Heart right ventricle (tissue), 16 donors: Measurements from ENCODE around the gene PKHD1. TPM values are rescaled to one million over a fixed set of nuclear protein-coding genes. Genes with fewer than 3 reads are reported as not detected.

ENCODE experiments used
- ATAC-seq, 8 donors: fragments of 200-7000 bp; cut with Tn5 transposase; one replicate each; pipeline ENCODE4 v1.9.1; 2020; ENCODE audit warnings: mild to moderate bottlenecking in 8 of 8, moderate library complexity in 8 of 8, moderate number of reproducible peaks in 1 of 8
- DNase-seq, 2 donors: peaks; one replicate each; pipeline ENCODE4 v3.0.0-alpha.2; 2020
- H3K27ac ChIP-seq, 10 donors: fragments of 200-600 bp; sonication (generic) in 2 of 10; one replicate each; pipeline versions ENCODE4 v1.5.0 to v1.8.0; 2020 to 2022; ENCODE audit warnings: mild to moderate bottlenecking in 3 of 10
- H3K27me3 ChIP-seq, 7 donors: fragments of 200-600 bp; one replicate each; pipeline ENCODE4 v1.8.0; 2021 to 2022; ENCODE audit warnings: mild to moderate bottlenecking in 2 of 7
- H3K36me3 ChIP-seq, 9 donors: fragments of 200-600 bp; sonication (generic) in 1 of 9; one replicate each; pipeline versions ENCODE4 v1.5.0 to v1.8.0; 2020 to 2022; ENCODE audit warnings: mild to moderate bottlenecking in 2 of 9
- H3K4me1 ChIP-seq, 9 donors: fragments of 200-600 bp; sonication (generic) in 1 of 9; one replicate each; pipeline versions ENCODE4 v1.5.0 to v1.8.0; 2020 to 2022; ENCODE audit warnings: mild to moderate bottlenecking in 4 of 9
- H3K4me3 ChIP-seq, 10 donors: fragments of 200-600 bp; sonication (generic) in 2 of 10; one replicate each; pipeline versions ENCODE4 v1.5.0 to v1.8.0; 2020 to 2022; ENCODE audit warnings: mild to moderate bottlenecking in 7 of 10, moderate library complexity in 2 of 10
- H3K9me3 ChIP-seq, 11 donors: fragments of 200-600 bp in 10 of 11; sonication (generic) in 2 of 11; one replicate each; pipeline versions ENCODE4 v1.5.0 to v1.8.0; 2013 to 2022; ENCODE audit warnings: mild to moderate bottlenecking in 2 of 11, control low read depth in 1 of 11, moderate library complexity in 1 of 11
- WGBS, 2 donors: extraction: QIAGEN DNeasy Blood & Tissue Kit; methylation state at CpG; one replicate each; pipeline ENCODE4 v1.1.7; 2013; ENCODE audit warnings: inconsistent platforms in 1 of 2; 5-methylcytosine and 5-hydroxymethylcytosine counted together
- intact Hi-C, 10 donors: fragments of 100-400 bp; cut with DNase I; formaldehyde crosslinking; loops; one replicate each; pipeline versions ENCODE4 v1.11.1 to v1.14.2; 2022
- polyA plus RNA-seq, 2 donors: library from polyadenylated mRNA; stranded (reverse); fragments of 200-250 nt; gene quantifications; one replicate each; pipeline ENCODE4 v1.2.3, GENCODE V29; 2013
- total RNA-seq, 10 donors: library from RNA; stranded (reverse); fragmentation: NEBNext Ultra II Directional in 3 of 10; extraction: Animal tissue kit (Norgen Biotek cat#: 25700) in 3 of 10; gene quantifications; one replicate each; pipeline versions ENCODE4 v1.2.1 to v1.2.4, GENCODE V29; 2021 to 2023
- TF ChIP-seq, protein P1 (sequence below), 9 donors: fragments of 200-600 bp; sonication (generic) in 2 of 9; IDR thresholded peaks; one replicate each; pipeline versions ENCODE4 v1.5.0 to v1.8.0; 2021 to 2022; ENCODE audit warnings: antibody characterized with exemption in 9 of 9, mild to moderate bottlenecking in 5 of 9, moderate library complexity in 1 of 9
- donor health status: Arrhythmogenic right ventricular cardiomyopathy.
- donor health status: ischemic (EF 13 %, LVEDD 7.1; RV severe dilation, severe dysfunction).
- donor health status: healthy with polysubstance abuse.
- donor health status: DM: no; HTN: yes; CAD: no.
- donor health status: DM: no; HTN: no; CAD: no.
- donor health status: ischemic (EF 25% LVEDD 6.9; RV normal size, moderate dysfunction).
- donor health status: ischemic (EF 25% LVEDD 5.7; RV mildly dilated, moderate dysfunction).
- donor health status: healthy.
- donor health status: DM: yes; HTN: yes; CAD: no.
- donor health status: Ischemic cardiomyopathy.
- donor health status: ischemic (EF 35%, LVEDD 5.7; RV mildly dilated, moderate dysfunction).
- donor health status: nonischemic (EF 11% LVEDD 7.7; RV severe dilation, severe dysfunction).
- donor health status: DM: yes; HTN: yes; CAD: no.
- donor health status: PGD.
- donor health status: ischemic (EF 29% LVEDD 5.4; RV normal size, mild dysfunction).
- donor health status: nonischemic (EF 23%, LVEDD 6.1; RV moderate dilation, normal function).

Gene PKHD1
- total and polyA plus RNA-seq, 12 donors: under 0.01 to 0.07 (median 0.02) TPM; not detected in 7

DNA sequence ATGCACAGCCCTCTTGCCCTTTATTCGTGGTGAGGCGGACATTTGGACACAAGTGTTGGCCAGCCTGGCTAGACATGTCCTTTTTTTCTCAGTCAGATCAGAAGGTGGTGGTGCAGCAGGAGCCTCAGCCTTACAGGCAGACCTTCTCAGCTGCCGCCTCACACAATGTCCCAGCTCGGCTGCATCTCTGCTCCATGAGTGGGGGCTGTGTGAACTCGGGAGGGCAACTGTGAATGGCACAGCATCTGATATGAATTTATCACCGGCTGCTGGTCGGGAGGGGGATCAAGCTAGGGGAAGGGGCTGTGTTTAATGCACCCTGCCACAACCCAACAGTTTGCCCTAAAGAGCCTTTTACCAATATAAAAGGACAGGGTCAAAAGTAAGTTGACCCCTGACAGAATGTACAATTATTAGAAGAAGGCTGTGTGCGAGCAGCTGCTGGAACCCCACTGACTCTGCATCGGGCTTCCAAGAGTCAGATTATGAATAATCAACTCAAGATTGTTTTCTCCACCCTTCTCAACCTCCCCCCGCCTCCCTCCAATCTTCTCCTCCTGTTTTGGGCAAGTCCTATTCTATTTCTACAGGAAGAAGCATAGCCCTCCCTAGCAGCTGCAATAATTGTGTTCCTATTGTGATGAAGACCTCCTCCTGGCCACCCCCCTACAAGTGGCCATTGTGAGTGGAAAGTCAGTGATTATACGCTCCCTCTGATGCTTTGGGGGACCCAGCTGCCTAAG lies 245.2 kb downstream of the PKHD1 start:
- Histone ChIP-seq H3K27me3 (peaks cover 0 to 8% (median 3%) of the 10 kb centered on the region in 7 donors), H3K27ac (no peak overlapping the region), H3K9me3 (no peaks in the 10 kb centered on the region), H3K4me3 (no peak overlapping the region), H3K36me3 (no peaks in the 10 kb centered on the region), H3K4me1 (no peaks in the 10 kb centered on the region)
- ATAC-seq (no peak), DNase-seq (no peak)
- 55 to 57% methylated on average over 11 of the region's 11 CpGs for WGBS, 2 donors
- intact Hi-C loops: no loop called here
- TF ChIP-seq, protein P1, sequence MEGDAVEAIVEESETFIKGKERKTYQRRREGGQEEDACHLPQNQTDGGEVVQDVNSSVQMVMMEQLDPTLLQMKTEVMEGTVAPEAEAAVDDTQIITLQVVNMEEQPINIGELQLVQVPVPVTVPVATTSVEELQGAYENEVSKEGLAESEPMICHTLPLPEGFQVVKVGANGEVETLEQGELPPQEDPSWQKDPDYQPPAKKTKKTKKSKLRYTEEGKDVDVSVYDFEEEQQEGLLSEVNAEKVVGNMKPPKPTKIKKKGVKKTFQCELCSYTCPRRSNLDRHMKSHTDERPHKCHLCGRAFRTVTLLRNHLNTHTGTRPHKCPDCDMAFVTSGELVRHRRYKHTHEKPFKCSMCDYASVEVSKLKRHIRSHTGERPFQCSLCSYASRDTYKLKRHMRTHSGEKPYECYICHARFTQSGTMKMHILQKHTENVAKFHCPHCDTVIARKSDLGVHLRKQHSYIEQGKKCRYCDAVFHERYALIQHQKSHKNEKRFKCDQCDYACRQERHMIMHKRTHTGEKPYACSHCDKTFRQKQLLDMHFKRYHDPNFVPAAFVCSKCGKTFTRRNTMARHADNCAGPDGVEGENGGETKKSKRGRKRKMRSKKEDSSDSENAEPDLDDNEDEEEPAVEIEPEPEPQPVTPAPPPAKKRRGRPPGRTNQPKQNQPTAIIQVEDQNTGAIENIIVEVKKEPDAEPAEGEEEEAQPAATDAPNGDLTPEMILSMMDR (IDR thresholded peaks at IDR 0.05): no peak

DNA sequence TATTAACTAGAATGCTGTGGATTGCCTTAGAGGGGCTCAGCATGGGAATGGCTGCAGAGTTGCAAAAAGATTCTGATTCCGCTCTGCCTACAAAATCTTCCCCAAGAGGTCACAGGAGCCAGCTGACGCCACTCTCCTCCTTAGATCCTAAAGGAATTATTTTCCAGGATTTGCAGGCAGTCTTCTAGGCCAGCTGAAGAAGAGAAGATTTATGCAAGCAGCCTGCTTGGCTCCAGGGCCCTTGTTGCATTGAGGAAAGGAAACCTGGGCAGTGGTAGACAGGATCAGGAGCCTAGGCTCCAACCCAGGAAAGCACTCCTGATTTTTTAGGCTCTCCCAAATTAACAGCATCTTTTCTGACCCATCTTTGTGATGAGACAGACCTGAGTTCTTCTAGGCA lies 245.8 kb downstream of the PKHD1 start:
- no peaks in the 10 kb centered on the region for H3K9me3 ChIP-seq
- intact Hi-C loops: no loop called here
- ATAC-seq: no peak

GRCh38 chr6:51839726-51840374 lies 247.6 kb downstream of the PKHD1 start:
- Histone ChIP-seq H3K36me3 (no peaks in the 10 kb centered on the region), H3K4me1 (no peaks in the 10 kb centered on the region), H3K27me3 (peaks cover 0 to 10% (median 3%) of the 10 kb centered on the region in 7 donors), H3K9me3 (no peaks in the 10 kb centered on the region), H3K4me3 (no peak overlapping the region), H3K27ac (no peak overlapping the region)
- no peak for ATAC-seq
- 39% methylated on average over 4 of the region's 4 CpGs for WGBS, 2 donors
- DNase-seq: no peak
- intact Hi-C loops: no loop called here
- TF ChIP-seq, protein P1 (IDR thresholded peaks at IDR 0.05): no peak

More for the DNA sequence above, 245.8 kb downstream of the PKHD1 start:
- no peak overlapping the region for H3K4me3 ChIP-seq
- DNase-seq: no peak
- H3K36me3 ChIP-seq: no peaks in the 10 kb centered on the region
- TF ChIP-seq, protein P1 (IDR thresholded peaks at IDR 0.05): no peak
- 73 to 89% methylated on average over 2 of the region's 2 CpGs for WGBS, 2 donors
- no peak overlapping the region for H3K27ac ChIP-seq
- peaks cover 0 to 8% (median 3%) of the 10 kb centered on the region in 7 donors for H3K27me3 ChIP-seq
- H3K4me1 ChIP-seq: no peaks in the 10 kb centered on the region

DNA sequence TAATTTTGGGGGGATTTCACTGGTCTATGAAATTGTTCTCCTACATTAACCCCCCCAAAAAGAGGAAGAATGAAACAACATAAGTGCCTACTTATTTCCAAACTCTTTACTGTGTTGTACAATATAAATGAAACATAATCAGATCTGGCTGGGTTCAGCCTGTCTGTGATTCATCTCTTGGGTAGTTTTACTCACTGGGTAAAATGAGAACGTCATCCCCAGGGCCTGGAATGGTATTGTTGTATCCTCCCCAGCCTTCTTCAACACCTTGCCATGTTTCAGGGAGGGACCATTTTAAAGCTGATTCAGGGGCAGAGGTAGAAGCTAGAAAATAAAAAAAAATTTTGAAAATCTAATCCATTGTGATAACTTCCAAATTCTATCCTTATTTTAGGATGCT lies 256.7 kb downstream of the PKHD1 start:
- Histone ChIP-seq H3K27ac (no peak overlapping the region), H3K36me3 (no peaks in the 10 kb centered on the region), H3K27me3 (no peaks in the 10 kb centered on the region), H3K4me3 (no peak overlapping the region), H3K9me3 (no peaks in the 10 kb centered on the region), H3K4me1 (no peaks in the 10 kb centered on the region)
- TF ChIP-seq, protein P1 (IDR thresholded peaks at IDR 0.05): no peak
- ATAC-seq (no peak), DNase-seq (no peak)
- intact Hi-C loops: no loop called here
- 31 to 56% methylated on average over 1 of the region's 1 CpG for WGBS, 2 donors
